Immature natural killer cell (primary cell): Measurements from ENCODE around the gene CACNB1. TPM values are rescaled to one million over a fixed set of nuclear protein-coding genes. Genes with fewer than 3 reads are reported as not detected.

Source experiments
- DNase-seq, 3 donors: peaks; one replicate each; pipeline ENCODE4 v3.0.0; 2022; ENCODE audit warnings: mixed read lengths in 1 of 3
- H3K27ac Mint-ChIP-seq, 6 donors: one replicate each; pipeline ENCODE4 v1.8.0; 2020; ENCODE audit warnings: mixed read lengths in 6 of 6, mild to moderate bottlenecking in 5 of 6, inconsistent platforms in 4 of 6, moderate library complexity in 3 of 6
- H3K27me3 Mint-ChIP-seq, 3 donors: one replicate each; pipeline ENCODE4 v1.8.0; 2020 to 2021; ENCODE audit warnings: low read depth in 3 of 3, mild to moderate bottlenecking in 3 of 3, mixed read lengths in 3 of 3, moderate library complexity in 3 of 3, inconsistent platforms in 1 of 3
- H3K36me3 Mint-ChIP-seq, 3 donors: one replicate each; pipeline ENCODE4 v1.8.0; 2020; ENCODE audit warnings: mixed read lengths in 3 of 3, inconsistent platforms in 2 of 3, mild to moderate bottlenecking in 2 of 3
- H3K4me1 Mint-ChIP-seq, 2 donors: one replicate each; pipeline ENCODE4 v1.8.0; 2020; ENCODE audit warnings: inconsistent platforms in 2 of 2, mild to moderate bottlenecking in 2 of 2, mixed read lengths in 2 of 2, moderate library complexity in 1 of 2
- H3K4me3 Mint-ChIP-seq, 5 donors: one replicate each; pipeline ENCODE4 v1.8.0; 2020; ENCODE audit warnings: mild to moderate bottlenecking in 5 of 5, mixed read lengths in 5 of 5, inconsistent platforms in 3 of 5, moderate library complexity in 3 of 5
- H3K9me3 Mint-ChIP-seq, 6 donors: one replicate each; pipeline ENCODE4 v1.8.0; 2020; ENCODE audit warnings: mild to moderate bottlenecking in 6 of 6, mixed read lengths in 6 of 6, inconsistent platforms in 4 of 6, moderate library complexity in 3 of 6
- polyA plus RNA-seq, 3 donors: library from polyadenylated mRNA; unstranded; fragments of 300-500 nt; fragmentation: Illumina TruSeq; gene quantifications; one replicate each; pipeline ENCODE4 v1.2.3, GENCODE V29; 2021

CACNB1 gene
- polyA plus RNA-seq, result 1 to 10 TPM in 1 of 3 donors, under 1 TPM in 1, not detected in 1; 0.48 to 5.0 TPM

DNA sequence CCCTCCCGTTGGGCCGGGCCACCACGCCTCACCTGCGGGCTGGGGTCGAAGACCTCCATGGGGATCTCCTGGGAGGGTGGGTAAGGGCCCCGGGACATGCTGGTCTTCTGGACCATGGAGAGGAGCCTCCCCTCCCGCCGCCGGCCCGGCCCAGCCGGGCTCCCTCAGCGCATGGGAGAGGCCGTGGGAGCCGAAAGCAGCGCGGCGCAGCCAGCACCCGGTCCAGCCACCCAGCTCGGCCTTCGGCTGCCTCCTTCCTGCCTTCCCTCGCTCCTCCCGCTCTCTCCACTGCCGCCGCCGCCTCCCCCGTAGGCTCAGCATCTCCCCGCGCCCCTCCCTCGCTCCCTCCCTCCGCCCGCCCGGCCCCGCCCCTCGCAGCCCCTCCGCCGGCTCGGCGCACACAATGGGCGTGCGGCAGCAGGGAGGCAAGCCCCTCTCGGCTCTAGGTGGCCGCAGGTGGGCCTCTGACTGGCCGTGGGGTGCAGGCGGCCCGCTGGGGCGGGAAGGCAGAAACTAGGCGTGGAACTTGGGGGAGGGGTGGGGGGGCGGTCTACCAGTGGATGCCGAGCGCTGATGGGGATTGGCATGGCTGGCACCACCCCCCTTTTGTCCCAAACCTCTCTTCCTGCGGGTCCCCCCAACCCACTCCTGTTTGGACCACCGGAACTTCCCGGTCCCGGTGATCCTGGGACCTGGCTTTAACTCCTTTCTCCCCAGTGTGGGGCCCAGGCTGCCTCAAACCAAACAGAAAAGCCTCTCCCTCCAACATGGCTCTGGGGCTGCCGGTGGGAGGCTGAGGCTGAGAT lies at the start of gene CACNB1:
TSS of gene CACNB1 (minus strand) at position 290 of the 806 bp plus-strand sequence. CDS start at position 116, 174 bp downstream.
- Mint-ChIP-seq H3K36me3 (peaks cover 4 to 12% (median 9%) of the 10 kb centered on the region in 3 donors), H3K4me1 (peaks cover 58 to 60% of the 10 kb centered on the region in 2 donors), H3K4me3 (peak within 1 kb of the TSS; percentile 80 to 95 (median 91)), H3K27ac (peak within 1 kb of the TSS in 5 of 6 donors; percentile 66 to 100 (median 99)), H3K27me3 (peaks cover 8 to 16% (median 15%) of the 10 kb centered on the region in 3 donors), H3K9me3 (no peaks in the 10 kb centered on the region)
- DNase-seq, result peak; percentile 54 to 64 (median 62)

DNA sequence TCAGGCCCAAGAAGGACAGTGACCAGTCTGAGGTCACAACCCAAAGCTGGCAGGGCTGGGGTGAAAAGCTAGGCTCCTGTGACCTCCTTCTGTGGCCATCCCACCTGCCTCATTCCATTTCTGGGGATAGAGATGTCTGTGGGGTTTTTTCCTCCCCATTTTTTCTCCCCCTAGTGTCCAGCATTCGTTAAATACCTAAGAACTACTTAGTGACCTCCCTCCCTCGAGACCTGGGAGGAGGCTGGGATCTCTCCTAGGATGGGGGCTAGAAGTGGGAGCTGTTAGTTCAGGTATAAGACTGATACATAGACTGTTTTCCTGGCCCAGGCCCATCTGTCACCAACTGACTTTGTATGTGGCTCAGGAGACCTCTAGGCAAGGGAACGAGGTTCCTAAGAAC lies 48.8 kb upstream of the CACNB1 start:
- no peak overlapping the region for H3K27ac Mint-ChIP-seq
- H3K36me3 Mint-ChIP-seq, result no peaks in the 10 kb centered on the region
- H3K27me3 Mint-ChIP-seq, result peaks cover 2 to 11% (median 2%) of the 10 kb centered on the region in 3 donors
- H3K4me1 Mint-ChIP-seq, result peaks cover 9 to 12% of the 10 kb centered on the region in 2 donors
- no peak overlapping the region for H3K4me3 Mint-ChIP-seq
- DNase-seq, result no peak
- no peaks in the 10 kb centered on the region for H3K9me3 Mint-ChIP-seq

DNA sequence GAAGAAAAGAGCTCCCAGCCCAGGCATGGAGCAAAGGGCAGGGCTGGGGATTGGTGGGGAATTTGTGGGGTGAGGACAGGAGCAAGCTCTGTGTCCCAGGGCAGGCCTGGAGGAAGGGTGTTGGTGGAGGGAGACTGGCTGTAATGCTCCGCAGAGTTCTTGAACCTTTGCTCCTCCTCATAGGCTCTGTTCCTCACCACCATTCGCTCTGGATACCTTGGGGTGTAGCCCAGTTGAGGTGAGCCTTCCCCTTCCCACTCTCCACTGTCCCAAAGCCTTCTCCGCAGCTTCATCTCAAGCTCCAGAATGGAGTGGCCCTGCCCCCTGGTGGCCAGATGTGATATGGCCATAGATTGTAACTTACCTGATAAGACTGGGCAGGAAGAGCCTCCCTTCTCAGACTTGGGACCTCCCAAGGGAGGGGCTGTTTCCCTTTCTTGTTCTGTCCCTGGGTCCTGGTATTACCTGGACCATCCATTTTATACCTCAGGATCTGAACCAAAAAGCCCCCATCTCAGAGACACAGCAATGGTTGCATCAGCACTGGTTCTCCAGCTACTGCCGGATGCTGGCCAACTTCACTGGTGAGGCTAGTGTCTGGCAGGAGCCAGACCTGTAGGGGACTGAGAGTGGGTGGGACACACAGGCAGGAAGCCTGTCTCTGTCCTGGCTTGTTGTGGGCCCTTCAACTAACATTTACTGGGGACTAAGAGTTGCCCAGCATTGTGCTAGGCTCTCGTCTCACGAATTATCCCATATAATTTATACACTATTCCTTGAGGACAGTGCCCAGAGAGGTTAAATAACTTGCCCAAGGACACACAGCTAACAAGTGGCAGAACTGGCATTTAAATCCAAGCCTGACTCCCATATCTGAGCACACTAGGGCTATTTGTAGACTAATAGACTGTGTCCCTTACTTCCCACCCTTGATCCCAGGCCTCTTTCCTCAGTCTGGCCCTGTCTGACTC lies 47.4 kb upstream of the CACNB1 start:
- H3K9me3 Mint-ChIP-seq, result no peaks in the 10 kb centered on the region
- peaks cover 2 to 13% (median 2%) of the 10 kb centered on the region in 3 donors for H3K27me3 Mint-ChIP-seq
- peak overlapping the region in 2 of 6 donors; percentile 33 to 78 for H3K27ac Mint-ChIP-seq
- peak; percentile 72 to 78 (median 76) for DNase-seq
- H3K36me3 Mint-ChIP-seq, result no peaks in the 10 kb centered on the region
- H3K4me3 Mint-ChIP-seq, result peak overlapping the region in 3 of 5 donors; percentile 7 to 67 (median 44)
- peaks cover 9 to 14% of the 10 kb centered on the region in 2 donors for H3K4me1 Mint-ChIP-seq

DNA sequence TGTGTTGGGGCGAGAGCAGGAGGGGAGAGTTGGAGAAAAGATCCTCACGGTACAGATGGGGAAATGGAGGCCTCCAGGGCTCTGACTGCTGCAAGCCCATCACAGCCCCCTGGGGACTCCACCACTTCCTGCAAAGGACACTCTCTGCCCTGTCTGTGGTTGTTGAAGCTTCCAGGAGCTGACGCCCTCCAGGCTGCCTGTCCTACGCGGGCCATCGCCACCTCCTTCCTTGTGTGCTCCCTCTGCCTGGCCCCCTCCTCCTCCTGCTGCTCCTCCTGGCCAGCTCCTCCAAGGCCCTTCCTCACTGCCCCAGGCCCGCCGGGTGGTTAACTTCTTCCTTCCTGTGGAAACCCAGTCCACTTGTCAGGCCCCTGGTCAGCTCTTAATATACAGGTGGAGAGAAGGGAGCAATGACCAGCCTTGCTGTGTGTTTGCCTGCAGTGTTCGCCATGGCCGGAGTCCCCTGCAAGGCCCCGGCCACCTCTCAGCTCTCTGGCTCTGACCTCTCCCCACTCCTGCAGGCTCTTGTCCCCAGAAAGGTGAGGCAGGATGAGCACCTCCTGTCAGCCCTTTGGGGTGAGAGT lies 46.6 kb upstream of the CACNB1 start:
- no peaks in the 10 kb centered on the region for H3K9me3 Mint-ChIP-seq
- no peaks in the 10 kb centered on the region for H3K36me3 Mint-ChIP-seq
- H3K27ac Mint-ChIP-seq, result no peak overlapping the region
- H3K4me1 Mint-ChIP-seq, result peaks cover 15 to 22% of the 10 kb centered on the region in 2 donors
- peaks cover 2 to 13% (median 2%) of the 10 kb centered on the region in 3 donors for H3K27me3 Mint-ChIP-seq
- H3K4me3 Mint-ChIP-seq, result no peak overlapping the region
- DNase-seq, result no peak

DNA sequence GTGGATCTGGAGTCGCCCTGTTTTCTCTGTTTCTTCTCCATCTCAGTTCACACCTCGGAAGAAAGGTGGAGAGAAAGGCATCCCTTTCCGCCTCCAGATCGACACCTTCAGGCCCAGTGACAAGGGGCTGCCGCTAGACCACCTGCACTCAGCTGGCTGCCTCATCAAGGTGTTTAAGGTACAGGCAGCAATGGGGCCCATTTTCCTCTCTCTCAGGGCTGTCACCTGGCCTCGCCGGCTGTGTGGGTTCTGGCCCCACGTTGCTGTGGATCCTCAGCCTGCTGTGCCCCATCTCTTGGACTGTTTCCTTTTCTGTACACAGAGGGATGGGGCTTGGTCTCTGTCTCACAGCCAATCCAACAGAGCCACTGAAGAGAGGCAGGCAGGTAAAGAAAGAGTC lies 45.7 kb upstream of the CACNB1 start:
- H3K27me3 Mint-ChIP-seq, result peaks cover 2 to 17% (median 7%) of the 10 kb centered on the region in 3 donors
- no peak for DNase-seq
- no peaks in the 10 kb centered on the region for H3K36me3 Mint-ChIP-seq
- H3K4me1 Mint-ChIP-seq, result peaks cover 24 to 31% of the 10 kb centered on the region in 2 donors
- H3K27ac Mint-ChIP-seq, result no peak overlapping the region
- no peaks in the 10 kb centered on the region for H3K9me3 Mint-ChIP-seq
- H3K4me3 Mint-ChIP-seq, result no peak overlapping the region

DNA sequence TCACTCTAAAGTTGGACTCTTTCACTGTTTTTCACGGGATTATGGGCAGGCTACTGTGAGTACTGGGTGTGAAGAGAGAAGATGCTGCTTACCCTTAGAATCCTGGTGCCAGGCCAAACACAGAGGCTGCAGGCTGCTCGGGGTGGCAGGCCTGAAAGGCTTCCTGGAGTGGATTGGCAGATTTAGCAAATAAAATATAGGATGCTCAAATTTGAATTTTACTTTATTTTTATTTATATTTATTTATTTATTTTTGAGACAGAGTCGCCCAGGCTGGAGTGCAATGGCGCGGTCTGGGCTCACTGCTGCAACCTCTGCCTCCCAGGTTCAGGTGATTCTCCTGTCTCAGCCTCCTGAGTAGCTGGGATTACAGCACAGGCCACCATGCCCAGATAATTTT lies 43.2 kb upstream of the CACNB1 start:
- Mint-ChIP-seq H3K36me3 (no peaks in the 10 kb centered on the region), H3K4me1 (peaks cover 27 to 33% of the 10 kb centered on the region in 2 donors), H3K4me3 (no peak overlapping the region), H3K27me3 (peaks cover 2 to 12% (median 7%) of the 10 kb centered on the region in 3 donors), H3K9me3 (no peaks in the 10 kb centered on the region), H3K27ac (peak overlapping the region in 1 of 6 donors; percentile 57)
- DNase-seq, result no peak

DNA sequence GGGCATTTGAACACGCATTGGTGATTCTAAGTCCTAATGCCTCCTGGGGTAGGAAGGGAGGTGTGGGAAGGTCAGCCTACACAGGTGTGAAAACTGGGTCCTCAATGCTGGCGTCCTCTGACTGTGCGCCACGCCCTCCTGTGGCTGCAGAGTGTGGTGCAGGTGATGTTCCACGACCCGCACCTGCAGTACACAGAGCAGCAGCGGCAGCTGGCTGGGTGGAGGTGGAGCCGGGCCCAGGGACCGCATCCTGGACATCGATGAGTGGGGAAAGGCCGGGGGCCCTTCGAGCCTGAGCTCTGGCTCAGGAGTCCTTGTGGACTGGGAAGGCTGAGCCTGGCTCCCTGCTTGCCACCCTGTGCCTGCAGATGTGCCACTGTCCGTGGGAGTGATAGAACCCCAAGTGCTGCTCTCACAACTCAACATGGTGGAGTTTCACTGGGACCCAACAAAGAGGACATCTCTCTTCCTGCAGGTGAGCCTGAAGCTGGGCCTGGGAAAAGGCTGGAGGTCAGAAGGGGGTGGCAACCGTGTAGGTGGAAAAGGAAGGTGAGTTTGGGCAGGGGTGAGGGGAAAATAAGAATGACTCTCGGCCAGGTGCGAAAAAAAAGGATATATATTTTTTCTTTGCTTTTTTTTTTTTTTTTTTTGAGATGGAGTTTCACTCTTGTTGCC lies 42.3 kb upstream of the CACNB1 start:
- Mint-ChIP-seq H3K9me3 (no peaks in the 10 kb centered on the region), H3K27me3 (peaks cover 2 to 12% (median 7%) of the 10 kb centered on the region in 3 donors), H3K27ac (peak overlapping the region in 4 of 6 donors; percentile 34 to 82 (median 44)), H3K36me3 (no peaks in the 10 kb centered on the region), H3K4me1 (peaks cover 28 to 31% of the 10 kb centered on the region in 2 donors), H3K4me3 (peak overlapping the region in 4 of 5 donors; percentile 9 to 55 (median 33))
- peak; percentile 38 to 47 (median 46) for DNase-seq

DNA sequence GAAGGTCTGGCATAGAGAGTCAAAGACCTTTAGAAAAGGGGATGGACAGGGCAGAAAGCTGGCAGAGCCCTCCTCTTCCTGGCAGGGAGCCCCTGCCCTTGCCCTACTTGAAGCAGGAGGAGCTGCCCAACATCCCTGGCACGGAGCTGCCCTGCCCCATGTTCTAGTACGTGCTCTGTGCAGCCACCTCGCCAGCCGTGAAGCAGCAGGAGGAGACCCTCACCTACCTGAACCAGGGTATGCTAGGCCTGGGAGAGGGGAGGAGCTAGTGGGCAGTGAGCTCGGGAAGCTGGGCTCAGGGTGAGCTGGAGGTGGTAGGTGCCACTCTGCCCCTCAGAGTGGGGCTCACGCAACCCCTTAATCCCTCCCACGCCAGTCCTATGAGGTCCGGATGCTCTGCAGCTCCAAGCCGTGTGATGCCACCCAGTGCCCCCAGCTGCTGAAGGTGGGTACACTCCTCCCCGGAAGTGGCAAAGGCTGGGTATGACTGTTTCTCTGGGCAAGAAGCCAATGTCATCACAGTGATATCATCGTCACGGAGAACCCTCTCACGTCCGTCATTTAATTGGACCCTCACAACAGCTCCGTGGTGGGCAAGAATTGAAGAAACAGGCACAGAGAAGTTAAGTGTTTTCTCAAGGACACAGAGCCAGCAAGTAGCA lies 41.0 kb upstream of the CACNB1 start:
- H3K4me1 Mint-ChIP-seq, result peaks cover 19 to 21% of the 10 kb centered on the region in 2 donors
- H3K4me3 Mint-ChIP-seq, result peak overlapping the region; percentile 61 to 86 (median 79)
- H3K27ac Mint-ChIP-seq, result peak overlapping the region; percentile 85 to 97 (median 92)
- peaks cover 0 to 7% (median 6%) of the 10 kb centered on the region in 3 donors for H3K27me3 Mint-ChIP-seq
- no peaks in the 10 kb centered on the region for H3K36me3 Mint-ChIP-seq
- no peaks in the 10 kb centered on the region for H3K9me3 Mint-ChIP-seq
- DNase-seq, result peak; percentile 70 to 89 (median 71)

DNA sequence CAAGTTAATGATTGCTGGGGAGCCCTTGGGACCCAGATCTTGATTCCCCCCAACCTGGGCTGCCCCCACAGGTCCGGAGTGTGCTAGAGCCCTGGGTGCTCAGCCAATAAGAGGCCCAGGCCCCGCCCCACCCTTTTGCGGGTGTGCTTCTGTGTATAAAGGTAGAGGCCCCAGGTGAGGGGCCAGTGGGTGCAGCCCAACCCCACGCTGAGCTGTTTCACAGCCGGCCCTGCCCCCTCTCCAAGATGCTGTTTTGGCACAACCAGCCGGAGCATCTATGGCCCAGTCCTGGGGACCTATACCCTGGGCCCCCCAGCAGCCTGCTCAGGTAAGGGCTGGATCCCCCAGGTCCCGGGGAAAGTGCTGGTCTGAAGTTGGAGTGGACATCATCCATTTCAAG lies 40.1 kb upstream of the CACNB1 start:
- Mint-ChIP-seq H3K27me3 (peaks cover 0 to 7% (median 6%) of the 10 kb centered on the region in 3 donors), H3K36me3 (no peaks in the 10 kb centered on the region), H3K9me3 (no peaks in the 10 kb centered on the region), H3K4me3 (no peak overlapping the region), H3K4me1 (peaks cover 19 to 21% of the 10 kb centered on the region in 2 donors), H3K27ac (peak overlapping the region in 2 of 6 donors; percentile 96 to 97)
- no peak for DNase-seq

DNA sequence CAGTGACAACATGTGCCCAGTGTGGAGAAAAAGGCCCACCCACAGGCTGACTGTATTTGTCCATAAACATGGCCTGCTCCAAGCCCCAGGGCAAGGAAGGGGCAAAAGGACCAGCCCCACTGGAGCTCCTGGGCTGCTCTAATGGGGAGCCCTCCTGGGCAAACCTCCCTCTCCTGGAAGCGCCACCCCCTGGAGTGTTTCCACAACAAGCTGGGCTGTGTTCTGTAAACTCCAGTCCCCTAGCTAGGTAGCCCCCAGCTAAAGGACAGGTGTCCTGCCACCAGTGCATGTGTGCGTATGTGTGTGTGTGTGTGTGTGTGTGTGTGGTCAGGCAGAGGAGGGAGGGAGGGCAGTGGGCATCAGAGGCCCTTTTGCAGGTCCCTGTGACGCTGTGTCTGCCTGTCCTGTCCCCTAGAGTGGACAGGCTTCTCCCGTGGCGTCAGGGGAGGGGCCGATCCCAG lies 39.5 kb upstream of the CACNB1 start:
- Mint-ChIP-seq H3K27me3 (peaks cover 0 to 6% (median 5%) of the 10 kb centered on the region in 3 donors), H3K27ac (no peak overlapping the region), H3K4me3 (no peak overlapping the region), H3K4me1 (peaks cover 23 to 24% of the 10 kb centered on the region in 2 donors), H3K36me3 (no peaks in the 10 kb centered on the region), H3K9me3 (no peaks in the 10 kb centered on the region)
- DNase-seq, result no peak

DNA sequence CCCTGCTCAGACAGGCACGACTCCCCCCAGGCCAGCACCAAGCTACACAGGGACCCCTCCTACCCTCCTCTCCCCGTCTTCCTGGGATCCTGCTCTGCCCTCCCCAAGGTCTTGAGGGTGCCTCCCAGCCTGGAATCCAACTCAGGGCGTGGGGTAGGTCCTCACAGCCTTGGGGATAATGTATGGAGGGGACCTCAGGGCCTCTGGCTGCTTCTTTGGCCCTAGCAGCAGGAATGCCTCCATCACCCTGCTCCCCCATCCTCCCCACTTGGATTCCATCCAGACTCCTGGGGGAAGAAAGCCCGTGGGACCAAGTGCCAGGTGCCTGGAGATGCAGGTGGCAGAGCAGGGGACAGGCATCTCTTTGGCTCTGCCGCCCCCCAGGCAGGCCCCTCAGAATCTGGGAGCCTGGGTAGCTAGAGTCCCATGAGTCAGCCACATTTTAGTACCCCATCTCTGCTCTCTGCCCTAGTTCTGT lies 39.0 kb upstream of the CACNB1 start:
- H3K36me3 Mint-ChIP-seq, result no peaks in the 10 kb centered on the region
- H3K27ac Mint-ChIP-seq, result peak overlapping the region in 1 of 6 donors; percentile 89
- H3K27me3 Mint-ChIP-seq, result peaks cover 0 to 6% (median 5%) of the 10 kb centered on the region in 3 donors
- H3K9me3 Mint-ChIP-seq, result no peaks in the 10 kb centered on the region
- no peak for DNase-seq
- H3K4me1 Mint-ChIP-seq, result peaks cover 28 to 30% of the 10 kb centered on the region in 2 donors
- no peak overlapping the region for H3K4me3 Mint-ChIP-seq
